Measurements from ENCODE around the gene EMILIN3. TPM values are rescaled to one million over a fixed set of nuclear protein-coding genes. Genes with fewer than 3 reads are reported as not detected.
A peak's percentile ranks its signal among the peaks of the same experiment; 100 is the strongest.

EMILIN3 gene
- total and polyA plus RNA-seq, 7 donors, result 0.12 to 1.5 (median 0.47) TPM; not detected in 1

- no peak for TF ChIP-seq CTCF (IDR thresholded peaks at IDR 0.05)
- 62 to 80% (median 75%) methylated on average over 2 of the region's 2 CpGs for WGBS, 3 donors
- no peak for DNase-seq
- intact Hi-C loops (cut with DNase I), result loop anchor here in 1 of 2 donors (5.0 kb wide), 1 partner anchor 36 kb away; no protein-coding TSS in a partner anchor
- Histone ChIP-seq H3K4me1 (no peaks in the 10 kb centered on the region), H3K9me3 (no peaks in the 10 kb centered on the region), H3K27me3 (ENCODE audit: insufficient read depth in 3 of 3, low read length in 2 of 3) (no peaks in the 10 kb centered on the region), H3K27ac (no peak overlapping the region), H3K4me3 (no peak overlapping the region), H3K36me3 (ENCODE audit: insufficient read depth in 1 of 2, low read depth in 1 of 2) (peaks cover 0 to 1% of the 10 kb centered on the region in 2 donors)
- ATAC-seq, result peak in 1 of 4 donors; percentile 3
Observed at GRCh38 chr20:41398408-41398807, 31.8 kb upstream of the EMILIN3 start.

GRCh38 chr20:41395667-41396664, 29.3 kb upstream of the EMILIN3 start:
- WGBS, 3 donors, result 58 to 71% (median 63%) methylated on average over 18 of the region's 18 CpGs
- no peaks in the 10 kb centered on the region for H3K27me3 ChIP-seq (ENCODE audit: insufficient read depth in 3 of 3, low read length in 2 of 3)
- no peaks in the 10 kb centered on the region for H3K9me3 ChIP-seq
- H3K27ac ChIP-seq, result no peak overlapping the region
- ATAC-seq (peak in 1 of 4 donors; percentile 20), DNase-seq (no peak)
- no peaks in the 10 kb centered on the region for H3K36me3 ChIP-seq (ENCODE audit: insufficient read depth in 1 of 2, low read depth in 1 of 2)
- TF ChIP-seq CTCF (IDR thresholded peaks at IDR 0.05), result no peak
- H3K4me3 ChIP-seq, result no peak overlapping the region
- peaks cover 6% of the 10 kb centered on the region for H3K4me1 ChIP-seq
- intact Hi-C loops (cut with DNase I), result loop anchor here in 1 of 2 donors (5.0 kb wide), 1 partner anchor 34 kb away; no protein-coding TSS in a partner anchor

- no peaks in the 10 kb centered on the region for H3K36me3 ChIP-seq (ENCODE audit: insufficient read depth in 1 of 2, low read depth in 1 of 2)
- ATAC-seq, result no peak
- intact Hi-C loops (cut with DNase I), result loop anchor here in 1 of 2 donors (5.0 kb wide), 1 partner anchor 33 kb away; no protein-coding TSS in a partner anchor
Observed at GRCh38 chr20:41394931-41395666, 28.5 kb upstream of the EMILIN3 start.

GRCh38 chr20:41394081-41394480, 27.5 kb upstream of the EMILIN3 start:
- intact Hi-C loops (cut with DNase I), result no loop called here
- no peak overlapping the region for H3K27ac ChIP-seq
- ATAC-seq, result no peak
- peaks cover 6% of the 10 kb centered on the region for H3K4me1 ChIP-seq
- DNase-seq, result no peak
- H3K27me3 ChIP-seq (ENCODE audit: insufficient read depth in 3 of 3, low read length in 2 of 3), result no peaks in the 10 kb centered on the region
- WGBS, 3 donors, result 92 to 94% (median 93%) methylated on average over 2 of the region's 2 CpGs
- no peaks in the 10 kb centered on the region for H3K36me3 ChIP-seq (ENCODE audit: insufficient read depth in 1 of 2, low read depth in 1 of 2)
- no peaks in the 10 kb centered on the region for H3K9me3 ChIP-seq
- H3K4me3 ChIP-seq, result no peak overlapping the region
- no peak for TF ChIP-seq CTCF (IDR thresholded peaks at IDR 0.05)

More at GRCh38 chr20:41394931-41395666, 28.5 kb upstream of the EMILIN3 start:
- TF ChIP-seq CTCF (IDR thresholded peaks at IDR 0.05), result no peak
- Histone ChIP-seq H3K4me3 (no peak overlapping the region), H3K27ac (no peak overlapping the region), H3K4me1 (peaks cover 6% of the 10 kb centered on the region), H3K9me3 (no peaks in the 10 kb centered on the region), H3K27me3 (ENCODE audit: insufficient read depth in 3 of 3, low read length in 2 of 3) (no peaks in the 10 kb centered on the region)
- no peak for DNase-seq
- WGBS, 3 donors, result 70 to 75% (median 71%) methylated on average over 9 of the region's 9 CpGs

All from psoas muscle (tissue), 8 donors.